IPS-15b (cell line): ENCODE measurements around the gene CYB5R3.

Source experiments
- H3K27me3 ChIP-seq: one replicate; pipeline ENCODE4 v1.6.1; 2013; ENCODE audit warnings: low read length; ENCODE audit not compliant: control insufficient read depth, insufficient read depth
- H3K36me3 ChIP-seq: one replicate; pipeline ENCODE4 v1.6.1; 2013; ENCODE audit warnings: low read length; ENCODE audit not compliant: control insufficient read depth, insufficient read depth
- H3K4me1 ChIP-seq: one replicate; pipeline ENCODE4 v1.6.1; 2013; ENCODE audit warnings: mild to moderate bottlenecking, low read length; ENCODE audit not compliant: control insufficient read depth, insufficient read depth
- H3K4me3 ChIP-seq: one replicate; pipeline ENCODE4 v1.5.1; 2013; ENCODE audit warnings: low read depth, low read length
- H3K9ac ChIP-seq: one replicate; pipeline ENCODE4 v1.6.1; 2013; ENCODE audit warnings: low read depth, mild to moderate bottlenecking, low read length
- H3K9me3 ChIP-seq: one replicate; pipeline ENCODE4 v1.6.1; 2013; ENCODE audit warnings: mild to moderate bottlenecking, low read length; ENCODE audit not compliant: control insufficient read depth, insufficient read depth

CYB5R3 gene

GRCh38 chr22:42641801-42642413, 7.3 kb downstream of the CYB5R3 start:
- peaks cover 9% of the 10 kb centered on the region for H3K4me1 ChIP-seq
- no peak overlapping the region for H3K9ac ChIP-seq

GRCh38 chr22:42639541-42640241, 9.5 kb downstream of the CYB5R3 start:
- Histone ChIP-seq H3K9ac (no peak overlapping the region), H3K4me3 (no peak overlapping the region), H3K9me3 (no peaks in the 10 kb centered on the region), H3K27me3 (no peaks in the 10 kb centered on the region), H3K4me1 (peaks cover 9% of the 10 kb centered on the region), H3K36me3 (peaks cover 6% of the 10 kb centered on the region)

More at GRCh38 chr22:42641801-42642413, 7.3 kb downstream of the CYB5R3 start:
- Histone ChIP-seq H3K36me3 (no peaks in the 10 kb centered on the region), H3K27me3 (no peaks in the 10 kb centered on the region), H3K4me3 (no peak overlapping the region), H3K9me3 (no peaks in the 10 kb centered on the region)

GRCh38 chr22:42637555-42637954, 11.6 kb downstream of the CYB5R3 start:
- no peak overlapping the region for H3K4me3 ChIP-seq
- H3K36me3 ChIP-seq: peaks cover 9% of the 10 kb centered on the region
- no peaks in the 10 kb centered on the region for H3K27me3 ChIP-seq
- H3K4me1 ChIP-seq: no peaks in the 10 kb centered on the region
- no peaks in the 10 kb centered on the region for H3K9me3 ChIP-seq
- no peak overlapping the region for H3K9ac ChIP-seq

GRCh38 chr22:42636506-42636905, 12.7 kb downstream of the CYB5R3 start:
- Histone ChIP-seq H3K9ac (no peak overlapping the region), H3K36me3 (peaks cover 9% of the 10 kb centered on the region), H3K4me3 (no peak overlapping the region), H3K4me1 (no peaks in the 10 kb centered on the region), H3K9me3 (no peaks in the 10 kb centered on the region), H3K27me3 (no peaks in the 10 kb centered on the region)

GRCh38 chr22:42635531-42635930, 13.7 kb downstream of the CYB5R3 start:
- Histone ChIP-seq H3K4me1 (no peaks in the 10 kb centered on the region), H3K36me3 (peaks cover 9% of the 10 kb centered on the region), H3K9me3 (no peaks in the 10 kb centered on the region), H3K27me3 (no peaks in the 10 kb centered on the region), H3K9ac (no peak overlapping the region), H3K4me3 (no peak overlapping the region)

- Histone ChIP-seq H3K9me3 (no peaks in the 10 kb centered on the region), H3K9ac (no peak overlapping the region), H3K4me1 (no peaks in the 10 kb centered on the region), H3K27me3 (no peaks in the 10 kb centered on the region), H3K4me3 (no peak overlapping the region), H3K36me3 (peaks cover 17% of the 10 kb centered on the region)
Measured at GRCh38 chr22:42633013-42633412, 16.2 kb downstream of the CYB5R3 start.

GRCh38 chr22:42632096-42632495, 17.1 kb downstream of the CYB5R3 start:
- Histone ChIP-seq H3K4me1 (no peaks in the 10 kb centered on the region), H3K4me3 (no peak overlapping the region), H3K27me3 (no peaks in the 10 kb centered on the region), H3K9me3 (no peaks in the 10 kb centered on the region), H3K9ac (no peak overlapping the region), H3K36me3 (peaks cover 25% of the 10 kb centered on the region)

GRCh38 chr22:42630901-42631602, 18.1 kb downstream of the CYB5R3 start:
- peaks cover 30% of the 10 kb centered on the region for H3K36me3 ChIP-seq
- no peaks in the 10 kb centered on the region for H3K4me1 ChIP-seq
- no peaks in the 10 kb centered on the region for H3K27me3 ChIP-seq
- no peak overlapping the region for H3K9ac ChIP-seq
- no peak overlapping the region for H3K4me3 ChIP-seq
- H3K9me3 ChIP-seq: no peaks in the 10 kb centered on the region

- H3K27me3 ChIP-seq: no peaks in the 10 kb centered on the region
- H3K36me3 ChIP-seq: peaks cover 26% of the 10 kb centered on the region
- H3K9me3 ChIP-seq: no peaks in the 10 kb centered on the region
- H3K4me1 ChIP-seq: no peaks in the 10 kb centered on the region
- H3K4me3 ChIP-seq: no peak overlapping the region
- H3K9ac ChIP-seq: no peak overlapping the region
Measured at GRCh38 chr22:42630211-42630610, 19.0 kb downstream of the CYB5R3 start.

- Histone ChIP-seq H3K36me3 (peaks cover 29% of the 10 kb centered on the region), H3K27me3 (no peaks in the 10 kb centered on the region), H3K9ac (no peak overlapping the region)
Measured at GRCh38 chr22:42627981-42628380, 21.2 kb downstream of the CYB5R3 start.

GRCh38 chr22:42626951-42627625, 22.1 kb downstream of the CYB5R3 start:
- Histone ChIP-seq H3K36me3 (peaks cover 32% of the 10 kb centered on the region), H3K9ac (no peak overlapping the region), H3K27me3 (no peaks in the 10 kb centered on the region), H3K9me3 (no peaks in the 10 kb centered on the region), H3K4me3 (no peak overlapping the region), H3K4me1 (no peaks in the 10 kb centered on the region)

More at GRCh38 chr22:42627981-42628380, 21.2 kb downstream of the CYB5R3 start:
- Histone ChIP-seq H3K4me1 (no peaks in the 10 kb centered on the region), H3K4me3 (no peak overlapping the region), H3K9me3 (no peaks in the 10 kb centered on the region)
